GM13977 (cell line): ENCODE measurements around the gene CEP55.

ENCODE experiments used
- DNase-seq: peaks from one replicate; pipeline ENCODE4 v3.0.0; 2012; ENCODE audit warnings: low spot score
- in situ Hi-C: fragments of 300-500 bp; cut with MboI; formaldehyde crosslinking; loops from one replicate; pipeline ENCODE4 v1.12.0; 2022; ENCODE audit warnings: low sequenced_read_pairs, low pct_unique_long_range_greater_than_20kb, mixed read lengths, inconsistent platforms; ENCODE audit not compliant: unreplicated experiment
- TF ChIP-seq, protein P1 (sequence below): IDR thresholded peaks from 2 replicates; pipeline ENCODE4 v1.5.1; 2012; ENCODE audit warnings: mild to moderate bottlenecking, control low read depth; ENCODE audit not compliant: insufficient read depth; ENCODE audit errors: extremely low read depth, missing control alignments

The CEP55 gene

DNA sequence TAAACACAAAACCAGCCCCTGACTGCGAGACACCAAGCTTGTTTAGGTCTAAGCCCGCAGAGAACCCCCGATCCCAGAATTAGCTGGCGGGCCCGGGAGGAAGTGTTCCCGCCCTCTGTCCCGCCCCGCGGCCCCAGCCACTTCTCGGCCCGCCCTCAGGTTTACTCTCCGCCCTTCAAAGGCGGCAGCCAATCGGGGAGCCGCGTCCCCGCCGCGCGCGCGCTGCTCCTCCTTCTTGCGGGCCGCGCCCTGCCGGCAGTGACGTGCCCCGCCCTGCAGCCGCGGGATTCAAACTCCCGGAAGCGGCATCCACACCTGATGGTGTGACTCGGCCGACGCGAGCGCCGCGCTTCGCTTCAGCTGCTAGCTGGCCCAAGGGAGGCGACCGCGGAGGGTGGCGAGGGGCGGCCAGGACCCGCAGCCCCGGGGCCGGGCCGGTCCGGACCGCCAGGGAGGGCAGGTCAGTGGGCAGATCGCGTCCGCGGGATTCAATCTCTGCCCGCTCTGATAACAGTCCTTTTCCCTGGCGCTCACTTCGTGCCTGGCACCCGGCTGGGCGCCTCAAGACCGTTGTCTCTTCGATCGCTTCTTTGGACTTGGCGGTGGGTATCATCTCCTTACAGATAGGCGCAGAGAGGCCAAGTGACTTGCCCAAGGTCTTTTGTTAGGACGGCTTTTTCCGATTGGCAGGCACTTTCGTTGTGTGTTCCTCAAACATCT lies at the start of gene CEP55:
CEP55 (plus strand) TSS at position 291 of the 720 bp plus-strand sequence. CDS start 3,440 bp downstream, outside the sequence.
- peak; percentile 93 for DNase-seq
- in situ Hi-C loops = loop anchor here (25.0 kb wide), 1 partner anchor 409 kb away; no protein-coding TSS in a partner anchor
- TF ChIP-seq, protein P1, sequence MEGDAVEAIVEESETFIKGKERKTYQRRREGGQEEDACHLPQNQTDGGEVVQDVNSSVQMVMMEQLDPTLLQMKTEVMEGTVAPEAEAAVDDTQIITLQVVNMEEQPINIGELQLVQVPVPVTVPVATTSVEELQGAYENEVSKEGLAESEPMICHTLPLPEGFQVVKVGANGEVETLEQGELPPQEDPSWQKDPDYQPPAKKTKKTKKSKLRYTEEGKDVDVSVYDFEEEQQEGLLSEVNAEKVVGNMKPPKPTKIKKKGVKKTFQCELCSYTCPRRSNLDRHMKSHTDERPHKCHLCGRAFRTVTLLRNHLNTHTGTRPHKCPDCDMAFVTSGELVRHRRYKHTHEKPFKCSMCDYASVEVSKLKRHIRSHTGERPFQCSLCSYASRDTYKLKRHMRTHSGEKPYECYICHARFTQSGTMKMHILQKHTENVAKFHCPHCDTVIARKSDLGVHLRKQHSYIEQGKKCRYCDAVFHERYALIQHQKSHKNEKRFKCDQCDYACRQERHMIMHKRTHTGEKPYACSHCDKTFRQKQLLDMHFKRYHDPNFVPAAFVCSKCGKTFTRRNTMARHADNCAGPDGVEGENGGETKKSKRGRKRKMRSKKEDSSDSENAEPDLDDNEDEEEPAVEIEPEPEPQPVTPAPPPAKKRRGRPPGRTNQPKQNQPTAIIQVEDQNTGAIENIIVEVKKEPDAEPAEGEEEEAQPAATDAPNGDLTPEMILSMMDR = no peak

DNA sequence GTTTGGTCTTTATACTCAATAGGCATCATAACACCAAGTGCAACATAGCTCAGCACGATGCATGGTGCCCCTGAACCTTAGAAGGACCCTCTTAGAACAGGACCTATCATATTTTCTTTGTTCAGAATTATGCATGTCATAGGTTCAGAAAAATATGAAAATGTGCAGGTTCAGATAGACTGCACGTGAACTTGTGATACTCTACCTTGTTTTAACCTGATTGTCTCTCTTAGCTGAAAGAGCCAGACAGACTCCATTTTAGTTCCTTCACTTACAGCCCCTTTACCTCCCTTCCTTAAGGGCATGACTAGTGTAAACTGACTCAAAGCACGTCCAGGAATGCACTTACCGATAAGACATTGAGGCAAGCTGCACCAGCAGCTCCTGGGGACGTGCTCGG lies 49.4 kb upstream of the CEP55 start:
- TF ChIP-seq, protein P1 = no peak
- in situ Hi-C loops = no loop called here
- no peak for DNase-seq

DNA sequence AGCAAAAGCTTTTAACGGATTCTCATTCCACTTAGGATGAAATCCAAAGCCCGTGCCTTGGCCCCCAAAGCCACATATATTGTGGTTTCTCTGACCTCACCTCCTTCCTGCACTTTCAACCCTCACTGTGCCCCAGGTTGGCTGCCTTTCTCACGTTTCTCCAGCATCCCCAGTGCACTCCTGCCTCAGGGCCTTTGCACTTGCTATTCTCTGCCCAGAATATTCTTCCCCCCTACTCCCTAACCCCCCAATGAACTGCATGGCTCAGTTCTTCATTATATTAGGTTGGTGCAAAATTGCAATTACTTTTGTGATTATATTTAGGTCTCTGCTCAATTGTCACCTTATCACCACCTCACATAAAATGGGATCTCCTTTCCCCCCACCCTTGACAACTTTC lies 48.4 kb upstream of the CEP55 start:
- TF ChIP-seq, protein P1 = no peak
- in situ Hi-C loops = no loop called here
- no peak for DNase-seq

DNA sequence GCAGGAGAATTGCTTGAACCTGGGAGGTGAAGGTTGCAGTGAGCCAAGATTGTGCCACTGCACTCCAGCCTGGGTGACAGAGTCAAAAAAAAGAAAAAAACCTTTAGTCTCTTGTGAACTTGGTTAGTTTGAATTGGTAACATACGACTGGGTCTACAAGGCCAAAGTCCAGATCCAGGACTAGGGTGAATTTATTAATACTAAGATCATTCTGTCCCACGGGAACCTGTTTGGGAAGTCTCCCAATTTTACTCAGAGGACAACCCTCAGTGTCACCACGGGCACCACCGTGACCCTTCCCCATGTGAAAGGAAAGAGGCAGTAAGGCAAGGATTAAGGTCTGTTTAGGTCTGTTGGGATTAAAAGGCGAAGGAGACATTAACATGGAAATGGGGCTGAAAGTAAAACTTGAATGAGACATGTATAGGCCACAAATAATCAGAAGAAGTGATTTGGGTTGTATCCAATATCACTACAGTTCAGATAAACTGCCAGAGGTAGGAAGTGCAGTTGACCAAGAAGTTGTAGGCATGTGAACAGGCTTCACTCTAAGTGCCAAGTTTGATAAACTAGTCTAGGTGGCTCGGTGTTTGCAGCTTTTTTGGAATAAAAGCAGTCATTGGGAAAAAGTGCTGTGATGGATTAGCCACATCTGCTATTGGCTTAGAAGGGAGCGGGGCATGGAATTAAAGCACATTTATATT lies 45.0 kb upstream of the CEP55 start:
- no peak for DNase-seq
- in situ Hi-C loops = no loop called here
- TF ChIP-seq, protein P1 = no peak

DNA sequence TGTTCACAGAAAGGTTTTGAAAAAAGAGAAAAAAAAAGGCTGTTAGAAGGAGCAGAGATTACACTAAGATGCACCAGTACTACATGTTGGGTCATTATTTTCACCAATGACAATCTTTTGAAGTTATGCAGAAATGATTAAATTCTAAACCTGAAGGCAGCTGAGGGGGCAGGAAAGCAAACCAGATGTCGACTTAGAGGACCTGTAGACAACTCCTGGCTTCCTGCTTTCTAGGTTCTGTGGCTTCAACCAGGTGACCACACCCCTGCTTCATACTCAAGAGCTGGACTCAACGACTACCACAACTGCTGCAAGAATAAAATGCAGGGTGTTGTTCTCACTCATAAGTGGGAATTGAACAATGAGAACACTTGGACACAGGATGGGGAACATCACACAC lies 44.3 kb upstream of the CEP55 start:
- TF ChIP-seq, protein P1 = no peak
- in situ Hi-C loops = no loop called here
- DNase-seq = peak; percentile 42

DNA sequence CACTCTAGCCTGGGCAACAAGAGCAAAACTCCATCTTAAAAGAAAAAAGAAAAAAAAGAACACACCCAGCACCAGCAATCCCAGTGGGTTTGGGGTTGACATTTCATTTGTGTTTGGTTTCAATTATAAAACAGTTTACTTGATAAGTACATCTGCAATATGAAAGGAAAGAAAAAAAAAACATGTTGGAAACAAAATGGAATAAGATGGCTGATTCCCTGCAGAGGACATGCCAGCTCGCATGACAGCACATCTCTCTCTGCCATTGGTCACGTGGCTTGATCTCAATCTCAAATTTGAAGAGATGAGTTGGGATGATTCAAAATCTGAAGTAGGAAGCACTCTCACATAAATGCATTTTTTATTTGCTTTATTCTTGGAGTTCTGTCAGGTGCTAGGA lies 42.3 kb upstream of the CEP55 start:
- in situ Hi-C loops = no loop called here
- no peak for DNase-seq
- TF ChIP-seq, protein P1 = no peak
